Gastrocnemius medialis (tissue), 4 donors: ENCODE measurements around the gene NAV2. TPM values are rescaled to one million over a fixed set of nuclear protein-coding genes. Genes with fewer than 3 reads are reported as not detected.
"Not testable (repeated sequence)": the region's sequence is repeated elsewhere in the genome, so short reads cannot be mapped to it uniquely, and the experiment has no call there.

ENCODE experiments used
- ATAC-seq, 2 donors: fragments of 150-250 bp; one replicate each; pipeline ENCODE4 v1.9.1; 2016
- DNase-seq, 2 donors: peaks; one replicate each; pipeline ENCODE4 v3.0.0-alpha.2; 2019
- H3K27ac ChIP-seq, 4 donors: fragments of 200-600 bp; sonication (generic); 1 replicate in 1 of 4; 2 replicates in 3 of 4; pipeline ENCODE4 v1.5.1; 2016 to 2018; ENCODE audit warnings: mild to moderate bottlenecking in 2 of 4, moderate library complexity in 1 of 4
- H3K27me3 ChIP-seq, 3 donors: fragments of 200-600 bp; sonication (generic) in 2 of 3; 1 replicate in 1 of 3; 2 replicates in 2 of 3; pipeline versions ENCODE4 v1.5.1 to v1.6.0; 2016 to 2019; ENCODE audit warnings: mild to moderate bottlenecking in 1 of 3, moderate library complexity in 1 of 3
- H3K36me3 ChIP-seq, 2 donors: fragments of 200-600 bp; sonication (generic) in 1 of 2; one replicate each; pipeline ENCODE4 v1.5.1; 2017 to 2018
- H3K4me1 ChIP-seq, 2 donors: fragments of 200-600 bp; sonication (generic) in 1 of 2; one replicate each; pipeline ENCODE4 v1.5.1; 2016 to 2017; ENCODE audit warnings: mild to moderate bottlenecking in 2 of 2
- H3K4me3 ChIP-seq, 4 donors: fragments of 200-600 bp; sonication (generic) in 3 of 4; 1 replicate in 1 of 4; 2 replicates in 3 of 4; pipeline ENCODE4 v1.5.1; 2016 to 2019; ENCODE audit warnings: mild to moderate bottlenecking in 2 of 4
- H3K9me3 ChIP-seq, 3 donors: fragments of 200-600 bp; sonication (generic) in 2 of 3; 1 replicate in 1 of 3; 2 replicates in 2 of 3; pipeline ENCODE4 v1.5.1; 2016 to 2019
- POLR2A ChIP-seq, 2 donors: fragments of 450-650 bp; IDR thresholded peaks; one replicate each; pipeline ENCODE4 v1.6.1; 2017; ENCODE audit warnings: antibody characterized with exemption in 2 of 2, mild to moderate bottlenecking in 2 of 2, moderate library complexity in 2 of 2
- in situ Hi-C, 4 donors: fragments of 200-750 bp; cut with MboI; loops; one replicate each; pipeline versions ENCODE4 v1.15.0 to v1.8.0; 2017; ENCODE audit warnings: low sequenced_read_pairs in 4 of 4
- intact Hi-C: fragments of 100-400 bp; cut with DNase I; formaldehyde crosslinking; loops from one replicate; pipeline ENCODE4 v1.15.1; 2023; ENCODE audit warnings: low total_unique reads
- total RNA-seq, 4 donors: library from RNA; depleted of rRNA; stranded (reverse); fragments of >200 nt; gene quantifications; one replicate each; pipeline versions ENCODE4 v1.1.0 to v1.2.3, GENCODE V29; 2016
- TF ChIP-seq, protein P1 (sequence below), 5 experiments: fragments of 450-650 bp in 3 of 5; fragments of 200-600 bp in 2 of 5; sonication (generic) in 2 of 5; IDR thresholded peaks in 4 of 5; conservative IDR thresholded peaks in 1 of 5; 1 replicate in 4 of 5; 2 replicates in 1 of 5; pipeline ENCODE4 v1.5.1; 2016 to 2019; ENCODE audit warnings: antibody characterized with exemption in 5 of 5, mild to moderate bottlenecking in 3 of 5, moderate library complexity in 3 of 5

The NAV2 gene
- total RNA-seq, 4 donors from 2014 or later: 3.2 to 7.7 (median 5.5) TPM

DNA sequence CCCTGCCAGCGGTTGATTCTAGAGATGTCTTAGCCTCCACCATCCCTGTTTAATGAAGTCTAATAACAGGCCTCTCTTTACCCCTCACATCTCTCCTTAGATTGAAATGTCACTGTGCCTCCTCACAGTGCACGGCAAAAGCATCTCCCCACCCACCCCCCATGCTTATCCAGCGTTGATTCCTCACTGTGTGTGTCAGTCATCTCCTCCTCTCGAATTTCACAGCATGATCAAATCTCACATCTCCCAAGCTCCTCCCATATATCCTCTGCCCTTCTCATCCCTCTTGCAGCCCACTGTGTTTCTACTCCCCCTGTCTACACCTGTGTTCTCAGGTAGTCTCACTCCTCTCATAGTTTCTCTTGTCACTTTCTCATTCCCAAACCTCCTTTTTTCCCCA, 363.0 kb downstream of the NAV2 start:
- H3K27me3 ChIP-seq: no peaks in the 10 kb centered on the region
- no peak overlapping the region for H3K27ac ChIP-seq
- intact Hi-C loops (no loop called here), in situ Hi-C loops (no loop called here)
- ATAC-seq: no peak
- no peaks in the 10 kb centered on the region for H3K4me1 ChIP-seq
- no peaks in the 10 kb centered on the region for H3K9me3 ChIP-seq
- no peak for DNase-seq
- TF ChIP-seq POLR2A (IDR thresholded peaks at IDR 0.05): no peak
- TF ChIP-seq, protein P1, sequence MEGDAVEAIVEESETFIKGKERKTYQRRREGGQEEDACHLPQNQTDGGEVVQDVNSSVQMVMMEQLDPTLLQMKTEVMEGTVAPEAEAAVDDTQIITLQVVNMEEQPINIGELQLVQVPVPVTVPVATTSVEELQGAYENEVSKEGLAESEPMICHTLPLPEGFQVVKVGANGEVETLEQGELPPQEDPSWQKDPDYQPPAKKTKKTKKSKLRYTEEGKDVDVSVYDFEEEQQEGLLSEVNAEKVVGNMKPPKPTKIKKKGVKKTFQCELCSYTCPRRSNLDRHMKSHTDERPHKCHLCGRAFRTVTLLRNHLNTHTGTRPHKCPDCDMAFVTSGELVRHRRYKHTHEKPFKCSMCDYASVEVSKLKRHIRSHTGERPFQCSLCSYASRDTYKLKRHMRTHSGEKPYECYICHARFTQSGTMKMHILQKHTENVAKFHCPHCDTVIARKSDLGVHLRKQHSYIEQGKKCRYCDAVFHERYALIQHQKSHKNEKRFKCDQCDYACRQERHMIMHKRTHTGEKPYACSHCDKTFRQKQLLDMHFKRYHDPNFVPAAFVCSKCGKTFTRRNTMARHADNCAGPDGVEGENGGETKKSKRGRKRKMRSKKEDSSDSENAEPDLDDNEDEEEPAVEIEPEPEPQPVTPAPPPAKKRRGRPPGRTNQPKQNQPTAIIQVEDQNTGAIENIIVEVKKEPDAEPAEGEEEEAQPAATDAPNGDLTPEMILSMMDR (IDR thresholded peaks at IDR 0.05 in 4 of 5, conservative IDR thresholded peaks at IDR 0.05 in 1 of 5): no peak
- H3K4me3 ChIP-seq: no peak overlapping the region
- H3K36me3 ChIP-seq: no peaks in the 10 kb centered on the region

DNA sequence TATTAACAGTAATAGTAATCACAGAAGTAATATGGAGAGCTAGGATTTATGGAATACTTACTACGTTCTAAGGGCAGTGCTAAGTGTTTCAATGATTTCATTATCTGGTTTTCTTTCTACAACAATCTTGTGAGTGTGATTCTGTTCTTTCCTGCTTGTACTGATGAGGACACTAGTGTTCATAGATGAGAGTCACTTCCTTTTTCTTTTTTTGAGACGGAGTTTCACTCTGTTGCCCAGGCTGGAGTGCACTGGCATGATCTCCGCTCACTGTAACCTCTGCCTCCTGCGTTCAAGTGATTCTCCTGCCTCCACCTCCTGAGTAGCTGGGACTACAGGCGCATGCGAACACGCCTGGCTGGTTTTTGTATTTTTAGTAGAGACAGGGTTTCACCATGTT, 366.2 kb downstream of the NAV2 start:
- in situ Hi-C loops (no loop called here), intact Hi-C loops (no loop called here)
- Histone ChIP-seq H3K27ac (no peak overlapping the region), H3K36me3 (peaks cover 0 to 8% of the 10 kb centered on the region in 2 donors), H3K4me1 (no peaks in the 10 kb centered on the region), H3K9me3 (no peaks in the 10 kb centered on the region), H3K4me3 (no peak overlapping the region), H3K27me3 (no peaks in the 10 kb centered on the region)
- DNase-seq: no peak
- no peak for ATAC-seq
- TF ChIP-seq, protein P1 (IDR thresholded peaks at IDR 0.05 in 4 of 5, conservative IDR thresholded peaks at IDR 0.05 in 1 of 5): no peak
- TF ChIP-seq POLR2A (IDR thresholded peaks at IDR 0.05): no peak

DNA sequence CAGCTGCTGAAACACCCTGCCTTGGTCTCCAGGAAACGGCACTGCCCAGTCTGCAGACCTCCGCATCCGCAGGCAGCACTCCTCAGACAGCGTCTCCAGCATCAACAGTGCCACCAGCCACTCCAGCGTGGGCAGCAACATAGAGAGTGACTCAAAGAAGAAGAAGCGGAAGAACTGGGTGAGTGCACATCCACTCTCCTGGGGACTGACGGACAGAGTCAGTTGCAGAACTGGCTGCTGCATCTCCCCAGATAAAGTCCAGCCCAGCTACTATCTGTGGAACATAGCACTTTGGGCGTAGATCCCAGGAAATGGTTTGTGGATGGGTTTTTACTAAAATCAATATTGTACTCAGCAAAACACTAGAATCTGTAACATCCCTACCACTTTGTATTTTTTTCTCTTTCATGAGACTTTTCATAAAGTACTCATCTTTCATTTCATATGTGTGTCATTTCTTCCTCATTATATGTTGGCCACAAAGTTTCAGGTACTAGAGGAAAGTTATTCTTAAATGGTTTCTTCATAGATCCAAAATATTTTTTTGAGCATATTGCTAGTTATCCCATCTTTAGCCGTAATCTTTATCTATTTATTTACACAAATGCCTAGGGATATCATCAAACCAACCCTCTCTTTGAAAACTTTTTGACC, 367.5 kb downstream of the NAV2 start:
- TF ChIP-seq, protein P1 (IDR thresholded peaks at IDR 0.05 in 4 of 5, conservative IDR thresholded peaks at IDR 0.05 in 1 of 5): no peak
- no peak for TF ChIP-seq POLR2A (IDR thresholded peaks at IDR 0.05)
- Histone ChIP-seq H3K27ac (no peak overlapping the region), H3K36me3 (peaks cover 0 to 8% of the 10 kb centered on the region in 2 donors), H3K27me3 (no peaks in the 10 kb centered on the region), H3K4me1 (no peaks in the 10 kb centered on the region), H3K4me3 (no peak overlapping the region), H3K9me3 (no peaks in the 10 kb centered on the region)
- in situ Hi-C loops (no loop called here), intact Hi-C loops (no loop called here)
- no peak for ATAC-seq
- no peak for DNase-seq

DNA sequence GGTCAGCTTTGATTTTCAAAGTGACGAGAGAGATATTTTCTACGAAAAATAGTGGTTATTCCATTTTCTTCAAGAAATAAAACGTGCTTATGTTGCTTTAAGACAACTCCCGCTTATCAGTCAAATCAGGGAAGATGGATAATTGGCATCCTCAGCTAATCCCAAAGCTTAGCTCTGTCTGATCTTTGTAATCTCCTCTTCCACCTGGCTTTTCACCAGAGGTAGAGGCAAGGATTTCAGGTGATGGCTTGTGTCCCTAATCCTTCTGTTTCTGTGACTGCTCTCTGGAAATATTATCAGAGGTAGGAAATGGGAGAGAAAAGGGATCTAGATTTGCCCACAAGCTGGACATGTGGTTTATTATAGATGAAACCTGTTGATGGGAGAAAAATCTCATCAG, 368.7 kb downstream of the NAV2 start:
- peaks cover 0 to 8% of the 10 kb centered on the region in 2 donors for H3K36me3 ChIP-seq
- no peak for DNase-seq
- in situ Hi-C loops: no loop called here
- intact Hi-C loops: no loop called here
- no peak for TF ChIP-seq POLR2A (IDR thresholded peaks at IDR 0.05)
- TF ChIP-seq, protein P1 (IDR thresholded peaks at IDR 0.05 in 4 of 5, conservative IDR thresholded peaks at IDR 0.05 in 1 of 5): no peak
- no peaks in the 10 kb centered on the region for H3K27me3 ChIP-seq
- H3K4me1 ChIP-seq: no peaks in the 10 kb centered on the region
- ATAC-seq: no peak
- H3K27ac ChIP-seq: no peak overlapping the region
- H3K9me3 ChIP-seq: no peaks in the 10 kb centered on the region
- no peak overlapping the region for H3K4me3 ChIP-seq

DNA sequence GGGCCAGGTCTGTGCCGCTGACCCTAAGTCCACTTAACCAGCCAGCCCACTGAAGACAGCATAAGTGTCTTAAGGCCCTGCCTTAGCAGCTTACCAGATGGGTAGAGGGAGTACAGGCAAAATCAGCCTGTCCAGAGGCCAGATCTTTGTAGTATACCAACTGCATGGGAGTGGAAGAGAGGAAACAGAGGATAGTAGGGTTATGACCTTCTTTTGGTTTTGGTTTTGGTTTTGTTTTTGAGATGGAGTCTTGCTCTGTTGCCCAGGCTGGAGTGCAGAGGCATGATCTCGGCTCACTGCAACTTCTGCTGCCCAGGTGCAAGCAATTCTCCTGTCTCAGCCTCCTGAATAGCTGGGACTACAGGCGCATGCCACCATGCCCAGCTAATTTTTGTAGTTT, 371.2 kb downstream of the NAV2 start:
- H3K27me3 ChIP-seq, H3K9me3 ChIP-seq, intact Hi-C loops, ATAC-seq, DNase-seq, in situ Hi-C loops, H3K27ac ChIP-seq, H3K4me1 ChIP-seq, H3K4me3 ChIP-seq, H3K36me3 ChIP-seq: not testable (repeated sequence)
